ENCODE data around the gene ARNT2.
"Not testable (repeated sequence)": the region's sequence is repeated elsewhere in the genome, so short reads cannot be mapped to it uniquely, and the experiment has no call there.

The ARNT2 gene

DNA sequence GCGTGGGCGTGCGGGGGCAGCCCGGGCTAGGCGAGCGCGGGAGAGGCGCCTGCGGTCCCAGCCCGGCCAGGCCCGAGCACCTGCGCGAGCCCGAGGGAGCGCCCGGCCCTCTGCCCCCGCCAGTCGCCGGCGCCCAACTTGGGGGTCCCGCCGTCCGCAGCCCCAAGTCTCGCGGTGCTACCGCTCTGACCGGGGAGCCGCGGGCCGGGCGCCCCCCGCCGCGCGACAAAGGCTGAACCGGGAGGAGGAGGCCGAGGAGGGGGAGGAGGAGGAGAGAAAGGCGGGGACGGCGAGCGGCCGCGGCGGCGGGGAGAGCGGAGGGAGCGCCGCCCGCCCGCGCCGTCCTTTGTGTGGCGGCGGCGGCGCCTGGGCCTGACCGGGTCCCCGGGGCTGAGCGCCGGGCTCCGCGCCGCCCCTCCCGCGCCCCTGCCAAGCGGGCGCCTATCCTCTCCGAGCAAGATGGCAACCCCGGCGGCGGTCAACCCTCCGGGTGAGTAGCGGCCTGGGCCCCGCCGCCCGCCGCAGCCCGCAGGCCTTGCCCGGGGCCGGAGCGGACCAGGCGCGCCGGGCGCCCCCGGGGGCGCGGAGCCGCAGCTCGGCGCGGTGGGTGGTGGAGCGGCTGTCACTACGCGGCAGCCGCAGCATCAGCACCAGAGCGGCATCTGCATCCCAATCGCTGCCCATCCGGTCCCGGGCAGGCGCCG is at the start of gene ARNT2:
TSS of gene ARNT2 (plus strand) at position 326 of the 704 bp plus-strand sequence. CDS start at position 460, 134 bp downstream.
- peak; percentile 55 for DNase-seq

DNA sequence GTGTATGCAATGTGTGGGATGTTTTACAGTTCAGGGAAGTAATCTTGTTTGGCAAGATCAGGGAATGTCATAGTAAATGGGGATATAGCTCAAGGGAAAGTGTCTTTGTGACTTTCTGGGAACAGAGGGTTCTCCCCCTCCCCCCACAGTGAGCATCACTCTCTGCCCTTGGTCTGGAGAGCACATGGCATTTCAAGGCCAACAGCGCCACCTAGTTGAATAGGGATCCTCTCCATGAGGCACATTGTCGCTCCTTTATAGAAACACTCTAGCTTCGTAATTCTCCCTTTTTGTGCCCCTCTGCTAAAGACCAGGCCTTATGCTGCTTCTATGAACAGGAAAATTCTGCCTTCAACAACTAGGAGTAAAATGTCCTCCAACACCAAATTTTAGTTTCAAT is 37.1 kb upstream of the ARNT2 start:
- DNase-seq, result no peak

- no peak for DNase-seq
Observed at GRCh38 chr15:80367661-80368060, 36.5 kb upstream of the ARNT2 start.

- no peak for DNase-seq
Observed at GRCh38 chr15:80371924-80372323, 32.3 kb upstream of the ARNT2 start.

DNA sequence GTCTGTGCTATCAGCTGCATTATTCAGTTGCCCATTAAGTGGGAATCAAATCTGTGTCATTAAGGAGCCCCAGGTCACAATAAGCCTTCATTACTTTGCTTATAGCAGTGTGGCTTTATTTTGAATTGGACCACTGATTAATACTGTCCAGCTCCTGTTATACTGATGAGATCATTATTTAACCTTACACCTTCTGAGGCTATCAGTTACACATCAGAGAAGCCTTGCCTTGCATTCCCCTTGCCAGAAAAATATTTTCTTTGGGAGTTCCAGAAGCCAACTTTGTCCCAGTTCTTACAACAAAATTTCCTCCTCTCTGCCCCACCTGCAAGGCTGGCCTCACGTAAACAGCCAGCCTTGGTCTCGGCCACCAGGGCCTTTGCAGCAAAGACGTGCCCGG is 29.7 kb upstream of the ARNT2 start:
- no peak for DNase-seq

DNA sequence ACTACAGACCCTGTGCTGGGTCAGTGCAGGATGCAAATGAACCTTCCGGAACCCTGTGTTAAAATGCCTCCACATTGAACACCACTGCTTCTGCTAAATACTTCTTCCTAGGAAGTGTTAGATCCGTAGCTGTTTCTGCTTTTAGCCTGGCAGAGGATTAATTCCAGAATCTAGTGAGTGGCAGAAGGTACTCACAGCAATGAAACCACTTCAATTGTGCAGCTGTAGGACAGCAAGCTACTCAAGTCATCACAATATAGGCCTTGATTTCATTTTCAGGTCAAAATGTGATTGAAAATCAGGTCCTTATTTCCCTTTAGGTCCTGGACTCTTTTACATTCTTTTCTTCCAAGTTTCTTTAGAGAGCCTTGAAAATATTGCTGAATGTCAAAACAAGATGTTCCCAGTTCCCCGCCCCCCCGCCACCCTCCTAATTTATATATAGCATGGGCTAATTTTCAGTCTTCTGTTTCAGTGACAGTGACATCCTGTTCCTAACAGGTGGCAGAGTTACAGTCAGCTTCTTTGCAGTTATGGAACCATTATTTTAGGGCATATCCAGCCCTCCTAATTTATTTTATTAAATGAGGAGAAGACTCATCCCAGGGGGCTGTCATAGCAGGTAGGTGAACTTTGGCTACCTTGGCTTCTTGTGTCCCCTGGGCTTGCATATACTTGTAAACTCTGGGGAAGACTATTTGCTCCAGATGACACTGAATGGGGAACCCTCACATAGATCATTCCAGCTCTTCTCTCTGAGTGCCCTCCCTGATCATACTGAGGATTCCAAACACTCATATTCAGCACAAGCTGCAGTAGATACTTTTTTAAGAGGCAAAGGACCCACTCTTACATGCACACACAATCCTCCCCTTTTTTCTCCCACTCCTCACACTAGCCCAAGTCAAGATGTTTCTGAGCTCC is 28.0 kb upstream of the ARNT2 start:
- no peak for DNase-seq

GRCh38 chr15:80379693-80380092 is 24.5 kb upstream of the ARNT2 start:
- DNase-seq, result no peak

GRCh38 chr15:80380154-80380553 is 24.0 kb upstream of the ARNT2 start:
- DNase-seq, result no peak

DNA sequence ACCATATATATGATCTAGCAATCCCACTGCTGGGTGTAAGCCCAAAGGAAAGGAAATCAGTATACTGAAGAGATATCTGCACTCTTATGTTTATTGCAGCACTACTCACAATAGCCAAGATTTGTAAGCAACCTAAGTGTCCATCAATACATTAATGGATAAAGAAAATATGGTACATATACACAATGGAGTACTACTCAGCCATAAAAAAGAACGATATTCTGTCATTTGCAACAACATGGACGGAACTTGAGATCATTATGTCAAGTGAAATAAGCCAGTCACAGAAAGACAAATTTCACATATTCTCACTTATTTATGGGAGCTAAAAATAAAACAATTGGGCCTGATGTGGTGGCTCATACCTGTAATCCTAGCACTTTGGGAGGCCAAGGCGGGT is 21.9 kb upstream of the ARNT2 start:
- no peak for DNase-seq

DNA sequence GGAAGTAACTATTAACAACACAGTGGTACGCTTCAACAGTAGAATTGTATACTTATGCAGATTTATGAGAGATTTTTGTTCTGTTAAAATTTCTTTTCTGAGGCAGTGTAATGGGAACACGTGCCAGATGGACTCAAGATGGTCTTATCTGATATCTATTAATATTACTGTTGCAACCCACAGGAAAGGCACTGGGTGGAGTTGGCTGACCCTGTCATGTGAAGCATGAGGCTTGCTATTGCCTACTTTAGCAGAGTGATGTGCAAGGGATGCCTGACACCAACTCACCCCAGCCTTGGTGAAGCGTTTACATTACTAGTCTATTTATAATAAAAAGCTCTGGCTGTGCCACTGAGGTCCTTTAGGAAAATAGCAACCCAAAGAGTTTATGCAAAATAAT is 19.8 kb upstream of the ARNT2 start:
- no peak for DNase-seq

DNA sequence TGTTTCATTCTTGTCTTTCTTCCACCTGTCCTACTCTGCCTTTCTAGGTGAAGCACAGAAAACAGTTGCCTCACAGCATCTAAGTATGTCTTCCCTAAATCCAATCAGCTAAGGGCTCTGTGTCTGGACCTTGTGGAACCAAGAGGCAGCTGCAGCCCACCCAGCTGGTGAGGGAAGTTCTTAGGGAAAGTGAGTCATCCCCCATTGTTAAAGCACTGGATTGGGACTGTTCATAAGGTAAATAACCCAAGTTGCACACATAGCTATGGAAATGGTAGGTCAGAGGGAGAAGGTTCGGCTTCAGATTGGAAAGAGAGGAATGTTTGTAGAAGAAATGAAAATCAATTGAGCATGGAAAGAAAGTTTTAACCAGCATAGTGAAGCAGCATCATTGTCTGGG is 18.0 kb upstream of the ARNT2 start:
- no peak for DNase-seq

DNA sequence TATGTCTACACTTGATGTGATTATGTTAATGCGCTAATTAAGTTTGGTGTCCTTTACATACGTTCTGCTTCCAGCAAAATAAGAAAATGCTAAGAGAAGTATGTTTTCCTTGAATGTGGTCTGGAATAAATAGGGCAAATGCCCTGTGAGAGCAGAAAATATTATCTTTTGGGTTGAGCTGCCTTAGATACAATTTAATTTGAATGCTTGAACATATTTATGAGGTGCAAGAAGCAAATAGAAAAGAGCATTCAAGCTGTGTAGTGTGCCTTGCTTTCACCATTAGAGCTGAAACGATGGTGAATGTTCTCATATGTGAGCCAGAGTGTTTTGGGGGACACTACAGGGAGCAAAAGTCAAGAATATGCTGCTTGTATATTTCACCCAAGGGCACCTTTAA is 15.9 kb upstream of the ARNT2 start:
- DNase-seq, result no peak

DNA sequence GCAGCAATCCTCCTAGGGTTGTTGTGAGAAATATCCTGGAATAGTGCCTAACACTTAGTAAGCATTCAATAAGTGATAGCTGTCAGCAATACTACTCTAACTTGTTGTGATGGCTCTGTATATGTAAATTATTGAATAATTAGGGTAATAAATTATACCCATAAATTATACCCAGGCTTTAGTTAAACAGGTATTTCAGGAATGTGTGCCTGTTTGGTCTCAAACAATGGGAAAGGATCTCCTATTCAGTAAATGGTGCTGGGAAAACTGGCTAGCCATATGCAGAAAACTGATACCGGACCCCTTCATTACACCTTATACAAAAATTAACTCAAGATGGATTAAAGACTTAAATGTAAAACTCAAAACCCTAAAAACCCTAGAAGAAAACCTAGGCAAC is 14.8 kb upstream of the ARNT2 start:
- DNase-seq, result no peak

- DNase-seq, result not testable (repeated sequence)
Observed at GRCh38 chr15:80390942-80391341, 13.2 kb upstream of the ARNT2 start.

DNA sequence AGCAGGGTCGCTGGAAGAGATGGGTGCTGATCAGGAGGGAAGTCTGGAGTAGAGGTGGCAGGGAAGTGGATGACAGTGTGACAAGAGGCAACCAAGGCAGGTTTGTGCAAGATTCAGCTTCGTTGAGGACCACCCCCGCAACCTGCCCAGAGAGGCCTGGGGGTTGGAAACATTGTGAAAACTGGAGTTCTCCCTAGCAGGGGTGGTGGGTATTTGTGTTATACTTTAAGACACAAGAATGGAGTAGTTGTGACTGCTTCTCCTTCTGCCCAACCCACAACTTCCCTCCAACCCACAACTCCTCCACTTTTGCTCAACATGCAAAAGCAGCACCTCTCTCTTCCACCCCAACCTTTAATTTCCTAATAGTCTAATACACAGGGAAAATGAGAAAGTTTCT is 8.6 kb upstream of the ARNT2 start:
- no peak for DNase-seq

DNA sequence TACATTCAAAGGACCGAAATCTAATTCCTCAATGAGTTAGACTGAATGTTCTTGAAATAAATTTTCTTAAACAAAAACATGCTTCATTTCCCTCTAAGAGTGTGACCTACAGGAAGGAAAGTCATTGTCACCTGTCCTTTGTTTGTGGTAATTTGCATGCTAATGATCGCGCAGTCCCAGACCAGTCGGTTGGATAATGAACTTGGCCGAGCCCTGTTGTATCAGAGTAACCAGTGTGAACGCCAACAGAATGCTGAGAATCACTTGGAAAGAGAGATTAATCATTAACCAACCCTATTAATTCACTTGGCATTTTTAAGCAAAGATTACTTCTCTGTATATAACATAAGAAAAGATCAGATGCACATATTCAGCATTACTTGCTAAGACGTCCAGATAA is 8.1 kb upstream of the ARNT2 start:
- no peak for DNase-seq

DNA sequence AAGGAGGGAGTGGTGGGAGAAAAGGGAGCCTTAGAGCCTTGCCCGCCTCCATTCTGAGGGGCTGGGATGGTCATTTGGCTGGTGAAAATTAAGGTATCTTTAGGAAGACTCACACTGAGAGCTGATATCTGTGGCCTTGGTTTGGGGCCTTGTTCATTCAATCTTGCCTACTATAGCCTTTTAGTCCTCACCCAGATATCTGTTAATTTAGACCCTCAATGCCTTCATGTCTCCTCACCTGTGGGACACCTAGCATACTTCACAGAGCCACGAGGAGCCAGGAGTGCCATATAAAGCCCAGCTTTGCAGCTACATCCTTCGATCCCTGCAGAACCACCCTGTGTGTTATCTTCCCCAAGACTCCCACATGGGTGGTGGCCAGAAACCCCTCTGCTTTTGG is 4.7 kb upstream of the ARNT2 start:
- DNase-seq, result no peak

DNA sequence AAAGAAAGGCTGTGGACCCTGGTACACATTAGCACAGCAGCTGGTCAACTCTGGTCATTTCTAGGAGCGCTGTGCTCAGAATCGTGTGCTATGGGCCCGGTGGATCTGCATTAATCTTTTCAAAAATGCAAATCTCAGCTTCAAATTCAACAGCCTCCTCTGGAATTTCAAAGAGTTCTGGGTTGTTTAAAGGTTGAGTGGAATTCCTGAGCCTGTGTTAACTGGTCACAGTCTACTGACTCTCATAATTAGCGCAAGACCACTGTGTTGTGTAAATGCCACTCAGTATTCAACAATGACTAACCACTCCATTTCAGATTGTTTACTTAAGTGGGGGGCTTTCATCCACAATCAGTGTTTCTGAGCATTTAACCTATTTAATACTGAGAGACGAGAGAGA is 2.7 kb upstream of the ARNT2 start:
- DNase-seq, result no peak

GRCh38 chr15:80402339-80402738 is 1.8 kb upstream of the ARNT2 start:
- no peak for DNase-seq

- DNase-seq, result peak; percentile 11
Observed at GRCh38 chr15:80403712-80404056, 498 bp upstream of the ARNT2 start.

- peak; percentile 20 for DNase-seq
Observed at GRCh38 chr15:80404761-80405553, 775 bp downstream of the ARNT2 start.

DNA sequence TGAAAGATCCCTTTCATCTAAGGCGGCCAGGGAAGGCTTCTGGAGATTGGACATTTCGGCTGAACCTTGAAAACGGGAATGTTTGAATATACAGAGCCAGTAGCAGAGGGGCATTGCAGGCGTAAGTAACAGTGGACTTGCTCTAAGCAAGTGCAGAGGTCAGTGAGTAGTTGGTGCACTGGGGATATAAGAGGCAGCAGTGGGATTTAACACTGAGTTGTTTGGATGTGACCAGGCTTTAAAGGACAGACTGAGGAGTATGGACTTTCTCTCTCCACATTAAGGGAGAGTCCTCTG is 1.3 kb downstream of the ARNT2 start:
- no peak for DNase-seq

- no peak for DNase-seq
Observed at GRCh38 chr15:80405970-80406369, 1.8 kb downstream of the ARNT2 start.

- no peak for DNase-seq
Observed at GRCh38 chr15:80411788-80412288, 7.7 kb downstream of the ARNT2 start.
